Measurements from ENCODE around the gene HNRNPUL2. TPM values are rescaled to one million over a fixed set of nuclear protein-coding genes. Genes with fewer than 3 reads are reported as not detected.
"Not testable (repeated sequence)": the region's sequence is repeated elsewhere in the genome, so short reads cannot be mapped to it uniquely, and the experiment has no call there.

The HNRNPUL2 gene
- total RNA-seq, 2 donors from 2014 or later = 48.1 to 49.8 TPM

DNA sequence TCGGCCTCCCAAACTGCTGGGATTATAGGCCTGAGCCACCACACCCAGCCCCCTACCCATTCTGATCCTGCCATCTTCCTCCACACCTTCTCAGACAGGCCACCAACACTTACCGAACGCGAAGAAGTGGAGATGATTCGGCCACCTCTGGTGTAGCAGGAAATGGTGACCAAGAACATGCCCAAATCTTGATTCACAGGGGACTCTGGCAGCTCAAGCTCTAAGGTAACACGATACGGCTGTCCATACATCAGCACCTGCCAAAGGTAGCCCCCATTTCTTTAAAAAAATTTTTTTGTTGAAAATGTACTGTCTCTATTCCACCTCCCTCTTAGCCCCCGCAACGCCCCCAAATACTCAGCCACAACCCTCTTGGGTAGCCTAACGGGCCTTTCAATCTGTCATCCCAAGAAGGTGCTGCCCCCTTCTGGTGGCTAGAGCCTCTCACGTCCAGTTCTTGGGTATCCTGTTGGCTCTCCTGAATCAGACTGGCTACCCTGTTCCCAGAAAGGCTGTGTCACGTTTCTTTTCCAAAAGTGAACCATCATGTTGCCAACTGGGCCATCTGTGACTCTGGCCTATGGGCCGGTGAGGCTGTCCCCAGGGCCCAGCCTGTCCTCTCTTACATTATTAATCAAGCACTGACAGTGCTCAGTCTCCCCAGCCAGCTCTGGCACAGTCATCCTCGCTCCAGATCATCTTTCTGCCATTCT is 32.6 kb downstream of the HNRNPUL2 start:
- no peaks in the 10 kb centered on the region for H3K9me3 Mint-ChIP-seq
- DNase-seq = peak; percentile 93
- H3K36me3 ChIP-seq (ENCODE audit: control insufficient read depth, insufficient read depth, low read length) = peaks cover 46% of the 10 kb centered on the region
- no peaks in the 10 kb centered on the region for H3K4me1 Mint-ChIP-seq
- TF ChIP-seq, protein P1, sequence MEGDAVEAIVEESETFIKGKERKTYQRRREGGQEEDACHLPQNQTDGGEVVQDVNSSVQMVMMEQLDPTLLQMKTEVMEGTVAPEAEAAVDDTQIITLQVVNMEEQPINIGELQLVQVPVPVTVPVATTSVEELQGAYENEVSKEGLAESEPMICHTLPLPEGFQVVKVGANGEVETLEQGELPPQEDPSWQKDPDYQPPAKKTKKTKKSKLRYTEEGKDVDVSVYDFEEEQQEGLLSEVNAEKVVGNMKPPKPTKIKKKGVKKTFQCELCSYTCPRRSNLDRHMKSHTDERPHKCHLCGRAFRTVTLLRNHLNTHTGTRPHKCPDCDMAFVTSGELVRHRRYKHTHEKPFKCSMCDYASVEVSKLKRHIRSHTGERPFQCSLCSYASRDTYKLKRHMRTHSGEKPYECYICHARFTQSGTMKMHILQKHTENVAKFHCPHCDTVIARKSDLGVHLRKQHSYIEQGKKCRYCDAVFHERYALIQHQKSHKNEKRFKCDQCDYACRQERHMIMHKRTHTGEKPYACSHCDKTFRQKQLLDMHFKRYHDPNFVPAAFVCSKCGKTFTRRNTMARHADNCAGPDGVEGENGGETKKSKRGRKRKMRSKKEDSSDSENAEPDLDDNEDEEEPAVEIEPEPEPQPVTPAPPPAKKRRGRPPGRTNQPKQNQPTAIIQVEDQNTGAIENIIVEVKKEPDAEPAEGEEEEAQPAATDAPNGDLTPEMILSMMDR (conservative IDR thresholded peaks at IDR 0.05) = peak; percentile 92
- no peaks in the 10 kb centered on the region for H3K27me3 ChIP-seq (ENCODE audit: control insufficient read depth, insufficient read depth, low read length, poor library complexity, severe bottlenecking)
- no peaks in the 10 kb centered on the region for H3K4me1 ChIP-seq (ENCODE audit: control insufficient read depth, insufficient read depth, low read length)
- H3K9ac ChIP-seq (ENCODE audit: extremely low read depth, low read length, poor library complexity, severe bottlenecking) = no peak overlapping the region
- 81 to 82% methylated on average over 12 to 14 of the region's 14 CpGs for WGBS, 2 experiments (ENCODE audit: insufficient coverage in 1 of 2, insufficient read length in 1 of 2)
- peaks cover 54% of the 10 kb centered on the region for H3K36me3 Mint-ChIP-seq (ENCODE audit: low read depth)
- no peaks in the 10 kb centered on the region for H3K27me3 Mint-ChIP-seq (ENCODE audit: insufficient read depth)
- no peak overlapping the region for H3K27ac ChIP-seq (ENCODE audit: low read depth, low read length)
- H3K27ac Mint-ChIP-seq = peak overlapping the region; percentile 76
- no peak overlapping the region for H3K4me3 ChIP-seq (ENCODE audit: low read length)
- H3K4me3 Mint-ChIP-seq = no peak overlapping the region
- no peaks in the 10 kb centered on the region for H3K9me3 ChIP-seq (ENCODE audit: control insufficient read depth, low read length)

DNA sequence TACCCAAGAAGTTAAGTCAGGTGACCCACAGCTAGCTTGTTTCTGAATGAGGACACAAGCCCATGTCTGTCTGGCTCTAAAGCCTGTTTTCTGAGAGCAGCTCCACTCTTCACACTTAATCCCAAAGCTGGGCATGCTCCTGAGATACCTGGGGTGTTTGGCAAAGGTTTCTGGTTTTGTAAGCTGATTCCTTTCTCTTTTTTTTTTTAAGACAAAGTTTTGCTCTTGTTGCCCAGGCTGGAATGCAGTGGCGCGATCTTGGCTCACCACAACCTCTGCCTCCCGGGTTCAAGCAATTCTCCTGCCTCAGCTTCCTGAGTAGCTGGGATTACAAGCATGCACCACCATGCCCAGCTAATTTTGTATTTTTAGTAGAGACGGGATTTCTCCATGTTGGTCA is 33.6 kb downstream of the HNRNPUL2 start:
- H3K27ac ChIP-seq (ENCODE audit: low read depth, low read length); H3K9ac ChIP-seq (ENCODE audit: extremely low read depth, low read length, poor library complexity, severe bottlenecking); H3K9me3 Mint-ChIP-seq; H3K27me3 ChIP-seq (ENCODE audit: control insufficient read depth, insufficient read depth, low read length, poor library complexity, severe bottlenecking); H3K4me1 Mint-ChIP-seq; H3K4me1 ChIP-seq (ENCODE audit: control insufficient read depth, insufficient read depth, low read length); DNase-seq; H3K4me3 ChIP-seq (ENCODE audit: low read length); H3K4me3 Mint-ChIP-seq; H3K27ac Mint-ChIP-seq; H3K27me3 Mint-ChIP-seq (ENCODE audit: insufficient read depth); H3K9me3 ChIP-seq (ENCODE audit: control insufficient read depth, low read length): not testable (repeated sequence)
- peaks cover 42% of the 10 kb centered on the region for H3K36me3 ChIP-seq (ENCODE audit: control insufficient read depth, insufficient read depth, low read length)
- WGBS, 2 experiments (ENCODE audit: insufficient coverage in 1 of 2, insufficient read length in 1 of 2) = 97% methylated on average over 1 of the region's 4 CpGs; no CpG with 5 or more reads in 1 of the 2 experiments
- H3K36me3 Mint-ChIP-seq (ENCODE audit: low read depth) = peaks cover 50% of the 10 kb centered on the region

DNA sequence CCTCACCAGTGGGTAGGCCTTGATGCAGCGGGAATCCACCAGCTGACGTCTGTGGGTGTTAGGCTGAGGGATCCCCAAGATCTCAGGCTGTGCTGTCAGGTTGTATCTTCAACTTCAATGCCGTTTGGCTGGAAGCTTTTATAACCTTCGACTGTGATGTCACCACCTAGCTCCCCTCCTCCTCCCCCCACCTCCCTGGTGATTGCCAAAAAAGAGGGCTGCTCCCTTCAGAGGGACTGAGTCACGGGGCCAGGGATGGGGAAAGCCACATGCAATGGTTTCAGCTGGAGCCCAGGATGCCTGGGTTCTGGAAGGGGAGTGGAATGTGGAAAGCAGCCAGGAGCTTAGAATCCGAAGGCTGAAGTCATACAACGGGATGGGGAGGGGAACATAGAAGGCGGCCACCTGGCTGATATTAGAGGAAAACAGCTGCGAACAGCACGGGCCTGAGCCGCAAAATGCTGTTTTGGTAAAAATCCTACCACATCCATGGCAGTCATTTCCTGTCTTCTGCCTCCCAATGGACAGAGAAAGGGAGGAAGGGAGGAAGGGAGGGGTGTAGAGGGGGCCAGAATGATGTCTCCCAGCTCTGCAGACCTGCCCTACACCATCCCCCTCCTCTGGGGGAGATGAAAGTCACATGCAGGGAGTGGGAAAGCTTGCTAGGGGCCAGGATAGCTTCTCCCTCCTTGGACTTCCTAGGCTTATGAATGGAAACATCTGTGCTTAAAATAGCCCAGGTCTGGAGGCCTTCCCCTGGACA is 37.7 kb downstream of the HNRNPUL2 start, which contains the start of gene LRRN4CL:
Gene LRRN4CL (minus strand): TSS at position 110 of the 763 bp plus-strand sequence. CDS start 1,022 bp downstream, outside the sequence.
- no peak for DNase-seq
- Histone ChIP-seq H3K27ac (ENCODE audit: low read depth, low read length) (peak within 1 kb of the TSS; percentile 24), H3K27me3 (ENCODE audit: control insufficient read depth, insufficient read depth, low read length, poor library complexity, severe bottlenecking) (no peaks in the 10 kb centered on the region), H3K36me3 (ENCODE audit: control insufficient read depth, insufficient read depth, low read length) (peaks cover 37% of the 10 kb centered on the region), H3K4me3 (ENCODE audit: low read length) (no peak within 1 kb of the TSS), H3K9me3 (ENCODE audit: control insufficient read depth, low read length) (no peaks in the 10 kb centered on the region), H3K9ac (ENCODE audit: extremely low read depth, low read length, poor library complexity, severe bottlenecking) (no peak within 1 kb of the TSS), H3K4me1 (ENCODE audit: control insufficient read depth, insufficient read depth, low read length) (no peaks in the 10 kb centered on the region)
- peak within 1 kb of the TSS; percentile 13 for H3K4me3 Mint-ChIP-seq
- peaks cover 8% of the 10 kb centered on the region for H3K27me3 Mint-ChIP-seq (ENCODE audit: insufficient read depth)
- peak within 1 kb of the TSS; percentile 36 for H3K27ac Mint-ChIP-seq
- H3K4me1 Mint-ChIP-seq = peaks cover 5% of the 10 kb centered on the region
- 92 to 95% methylated on average over 4 to 11 of the region's 11 CpGs for WGBS, 2 experiments (ENCODE audit: insufficient coverage in 1 of 2, insufficient read length in 1 of 2)
- no peaks in the 10 kb centered on the region for H3K9me3 Mint-ChIP-seq
- TF ChIP-seq, protein P1 (conservative IDR thresholded peaks at IDR 0.05) = no peak
- H3K36me3 Mint-ChIP-seq (ENCODE audit: low read depth) = peaks cover 36% of the 10 kb centered on the region
